GM10266 (cell line): ENCODE measurements around the gene SIAH2.

ENCODE experiments used
- DNase-seq: peaks from one replicate; pipeline ENCODE4 v3.0.0; 2012; ENCODE audit errors: extremely low spot score
- TF ChIP-seq, protein P1 (sequence below): IDR thresholded peaks from 2 replicates; pipeline ENCODE4 v1.5.1; 2012; ENCODE audit warnings: mild to moderate bottlenecking, low read depth; ENCODE audit not compliant: control insufficient read depth, insufficient read depth; ENCODE audit errors: missing control alignments

Gene SIAH2

DNA sequence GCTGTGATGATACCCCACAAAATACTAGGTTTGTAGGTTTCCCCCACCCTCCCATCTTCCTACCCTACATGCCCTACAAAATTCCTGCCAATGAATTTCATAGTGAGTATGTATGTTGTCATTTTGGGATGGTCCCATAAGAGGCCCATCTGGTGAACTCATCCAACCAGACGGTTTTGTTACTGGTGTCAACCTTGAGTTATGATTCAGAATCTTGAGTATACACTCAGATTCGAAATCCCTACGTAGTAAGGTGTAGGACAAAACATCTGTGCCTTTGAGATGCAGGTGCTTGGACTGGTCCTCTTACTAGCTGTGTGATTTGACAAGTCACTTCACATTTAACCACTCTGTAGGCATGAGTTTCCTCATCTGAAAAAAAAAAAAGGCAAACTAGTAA is 3.6 kb downstream of the SIAH2 start:
- DNase-seq: no peak
- TF ChIP-seq, protein P1, sequence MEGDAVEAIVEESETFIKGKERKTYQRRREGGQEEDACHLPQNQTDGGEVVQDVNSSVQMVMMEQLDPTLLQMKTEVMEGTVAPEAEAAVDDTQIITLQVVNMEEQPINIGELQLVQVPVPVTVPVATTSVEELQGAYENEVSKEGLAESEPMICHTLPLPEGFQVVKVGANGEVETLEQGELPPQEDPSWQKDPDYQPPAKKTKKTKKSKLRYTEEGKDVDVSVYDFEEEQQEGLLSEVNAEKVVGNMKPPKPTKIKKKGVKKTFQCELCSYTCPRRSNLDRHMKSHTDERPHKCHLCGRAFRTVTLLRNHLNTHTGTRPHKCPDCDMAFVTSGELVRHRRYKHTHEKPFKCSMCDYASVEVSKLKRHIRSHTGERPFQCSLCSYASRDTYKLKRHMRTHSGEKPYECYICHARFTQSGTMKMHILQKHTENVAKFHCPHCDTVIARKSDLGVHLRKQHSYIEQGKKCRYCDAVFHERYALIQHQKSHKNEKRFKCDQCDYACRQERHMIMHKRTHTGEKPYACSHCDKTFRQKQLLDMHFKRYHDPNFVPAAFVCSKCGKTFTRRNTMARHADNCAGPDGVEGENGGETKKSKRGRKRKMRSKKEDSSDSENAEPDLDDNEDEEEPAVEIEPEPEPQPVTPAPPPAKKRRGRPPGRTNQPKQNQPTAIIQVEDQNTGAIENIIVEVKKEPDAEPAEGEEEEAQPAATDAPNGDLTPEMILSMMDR: no peak

- TF ChIP-seq, protein P1: no peak
- no peak for DNase-seq
Observed at GRCh38 chr3:150757768-150758167, 5.2 kb downstream of the SIAH2 start.

- DNase-seq: no peak
- TF ChIP-seq, protein P1: no peak
Observed at GRCh38 chr3:150757364-150757763, 5.6 kb downstream of the SIAH2 start.

- TF ChIP-seq, protein P1: no peak
- no peak for DNase-seq
Observed at GRCh38 chr3:150756491-150757059, 6.4 kb downstream of the SIAH2 start.

GRCh38 chr3:150755902-150756301 is 7.1 kb downstream of the SIAH2 start:
- DNase-seq: no peak
- TF ChIP-seq, protein P1: no peak

- TF ChIP-seq, protein P1: no peak
- no peak for DNase-seq
Observed at GRCh38 chr3:150754896-150755295, 8.1 kb downstream of the SIAH2 start.

GRCh38 chr3:150751781-150752263 is 11.1 kb downstream of the SIAH2 start:
- TF ChIP-seq, protein P1: no peak
- no peak for DNase-seq
